Hematopoietic multipotent progenitor cell treated with erythropoietin and hydrocortisone succinate and interleukin-3 and kit ligand, for 6 days (in vitro differentiated cells): ENCODE results near the gene ZNF184.

ENCODE experiments used
- DNase-seq: peaks from one replicate; pipeline ENCODE4 v3.0.0-alpha.2; 2015

The ZNF184 gene

GRCh38 chr6:27415898-27416297 is 57.0 kb downstream of the ZNF184 start:
- no peak for DNase-seq

- no peak for DNase-seq
These were observed 57.9 kb downstream of the ZNF184 start for GRCh38 chr6:27414996-27415395.

GRCh38 chr6:27414300-27414699 is 58.6 kb downstream of the ZNF184 start:
- no peak for DNase-seq

- DNase-seq = no peak
These were observed 65.6 kb downstream of the ZNF184 start for GRCh38 chr6:27407153-27407814.

- no peak for DNase-seq
These were observed 66.8 kb downstream of the ZNF184 start for GRCh38 chr6:27406085-27406484.

- DNase-seq = no peak
These were observed 71.8 kb downstream of the ZNF184 start for GRCh38 chr6:27400877-27401642.
